GM18517 (cell line): ENCODE measurements around the gene TTC33.
A peak's percentile ranks its signal among the peaks of the same experiment; 100 is the strongest.

Experiments used
- ATAC-seq: cut with Tn5 transposase; IDR thresholded peaks from one replicate; pipeline ENCODE4 v1.9.1; 2021; ENCODE audit warnings: mild to moderate bottlenecking, moderate library complexity; ENCODE audit not compliant: unreplicated experiment

TTC33 gene

DNA sequence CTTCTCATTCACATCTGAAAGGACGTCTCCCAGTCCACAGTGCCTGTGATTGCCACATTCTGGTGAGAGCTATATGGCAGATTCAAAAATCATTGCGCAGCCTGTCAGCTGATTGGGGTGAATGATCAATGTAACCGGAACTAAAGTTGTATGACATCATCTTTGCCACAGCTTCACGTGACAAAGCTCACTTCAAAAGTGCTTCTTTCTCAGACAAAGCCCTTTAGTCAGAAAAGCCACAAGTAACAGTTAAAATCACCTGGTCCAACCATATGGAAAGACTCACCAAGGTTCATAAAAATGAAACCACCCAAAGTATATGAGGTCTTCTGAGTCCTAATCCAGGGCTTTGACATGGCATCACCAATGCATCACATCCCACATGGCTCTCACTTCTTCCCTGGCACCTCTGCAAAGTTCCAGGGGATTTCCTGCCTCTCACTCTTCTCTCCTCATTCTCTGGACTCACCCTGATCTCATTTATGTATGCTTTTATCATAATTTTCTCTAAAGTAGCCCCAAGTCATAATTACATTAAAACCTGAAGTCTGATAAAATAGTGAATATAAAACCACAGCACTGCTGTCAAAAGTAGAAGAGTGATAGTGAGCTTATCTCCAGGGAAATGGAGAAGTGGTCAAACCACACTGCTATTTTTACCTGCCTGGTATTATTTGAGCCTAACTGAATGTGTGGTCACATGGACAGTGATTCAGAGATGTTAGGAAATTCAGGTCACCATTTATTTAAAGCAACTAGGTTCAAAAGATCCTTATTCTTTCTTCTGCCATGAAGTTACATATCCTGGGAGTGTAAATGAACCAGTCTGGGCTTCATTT, 269.1 kb downstream of the TTC33 start:
- peak; percentile 51 for ATAC-seq

DNA sequence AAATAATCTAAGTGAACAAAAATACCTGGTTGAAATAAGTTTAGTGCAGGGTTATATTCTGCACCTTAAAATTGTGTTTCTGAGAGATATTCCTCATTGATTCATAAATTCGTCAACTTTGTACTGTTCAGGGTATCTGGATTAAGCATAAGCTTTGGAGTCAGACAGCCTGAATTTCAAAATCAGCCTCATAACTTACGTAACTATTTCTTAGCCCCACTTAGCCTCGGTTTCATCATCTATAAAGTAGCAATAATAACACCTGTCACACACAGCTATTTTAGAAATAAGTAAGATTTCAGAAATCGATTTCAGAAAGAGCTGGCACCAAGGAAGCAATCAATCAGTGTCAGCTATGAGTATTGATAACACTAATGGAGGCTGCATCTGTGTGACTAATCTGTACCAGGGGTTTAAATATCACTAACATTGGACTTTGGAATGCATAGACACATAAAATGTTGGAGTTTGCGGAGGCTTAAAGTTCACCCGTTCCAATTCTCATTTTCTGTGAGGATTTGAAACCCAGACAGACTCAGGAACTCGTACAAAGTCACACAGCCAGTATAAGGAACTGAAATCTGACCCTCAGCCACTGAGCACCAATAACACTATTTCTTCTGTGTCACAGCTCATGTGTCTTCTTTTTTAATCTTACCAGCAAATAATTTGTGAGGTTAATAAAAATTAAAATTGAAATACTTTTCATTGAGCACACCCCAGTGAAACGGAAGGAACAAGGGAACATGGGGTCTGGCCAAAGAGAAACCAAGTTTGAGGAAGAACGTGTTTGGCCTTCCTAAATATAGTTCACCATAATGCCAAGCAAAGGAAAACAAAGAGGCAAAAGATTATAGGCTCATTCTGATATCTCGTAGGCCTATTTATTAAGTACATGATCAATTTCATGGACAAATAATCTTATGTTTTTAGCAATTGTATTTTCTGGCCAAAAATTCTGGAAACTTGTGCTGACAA, 270.5 kb downstream of the TTC33 start:
- ATAC-seq, result peak; percentile 60

DNA sequence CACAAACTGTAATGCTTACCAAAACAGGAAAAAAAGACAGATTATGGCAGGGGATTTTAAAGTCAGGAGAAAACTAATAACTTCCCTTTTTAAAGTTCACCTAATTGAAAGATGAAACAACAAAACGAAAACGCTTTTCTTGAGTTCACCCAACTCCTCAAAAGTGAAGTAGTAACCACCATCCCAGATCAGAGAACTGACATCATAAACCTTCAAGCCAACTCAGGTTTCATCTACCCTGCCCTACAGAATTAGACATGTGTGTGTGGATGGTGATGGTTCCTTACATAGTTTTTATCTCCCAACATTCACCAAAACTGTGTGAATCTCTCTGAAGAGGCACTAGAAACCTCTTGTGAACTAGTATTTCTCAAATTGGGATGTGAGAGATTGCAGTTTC, 271.3 kb downstream of the TTC33 start:
- ATAC-seq, result peak; percentile 44

DNA sequence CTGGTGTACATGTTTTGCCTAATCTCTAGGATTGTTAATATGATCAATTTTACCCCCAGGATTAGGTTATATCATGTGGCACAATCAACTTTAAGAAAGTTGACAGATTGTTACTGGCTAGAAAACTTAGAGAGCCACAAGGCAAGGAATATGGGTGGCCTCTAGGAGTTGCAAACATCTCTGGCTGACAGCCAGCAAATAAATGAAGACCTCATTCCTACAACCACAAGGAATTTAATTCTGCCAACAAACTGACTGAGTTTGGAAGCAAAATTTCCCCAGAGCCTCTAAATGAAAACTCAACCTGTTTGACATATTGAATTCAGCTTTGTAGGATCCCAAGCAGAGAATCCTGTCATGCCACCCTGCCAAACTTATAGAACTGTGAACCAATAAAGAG, 272.4 kb downstream of the TTC33 start:
- ATAC-seq, result no peak

DNA sequence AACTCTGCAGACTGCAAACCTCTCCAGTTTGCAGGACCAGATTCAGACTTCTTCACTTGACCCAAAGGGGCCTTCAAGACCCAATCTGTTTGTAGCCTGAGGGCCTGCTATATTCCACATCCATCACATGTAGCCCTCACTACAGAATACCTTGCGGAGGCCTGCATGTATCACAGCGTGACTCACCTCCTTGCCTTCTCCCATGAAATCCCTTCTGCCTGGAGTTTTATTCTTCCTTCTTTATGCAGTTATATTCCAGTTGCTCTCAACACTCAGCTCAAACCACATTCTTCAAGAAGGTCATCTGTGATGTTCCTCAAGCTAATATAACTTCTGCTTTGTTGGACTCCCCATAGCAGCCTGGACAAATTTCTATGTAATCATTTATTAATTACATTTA, 274.5 kb downstream of the TTC33 start:
- ATAC-seq, result no peak

DNA sequence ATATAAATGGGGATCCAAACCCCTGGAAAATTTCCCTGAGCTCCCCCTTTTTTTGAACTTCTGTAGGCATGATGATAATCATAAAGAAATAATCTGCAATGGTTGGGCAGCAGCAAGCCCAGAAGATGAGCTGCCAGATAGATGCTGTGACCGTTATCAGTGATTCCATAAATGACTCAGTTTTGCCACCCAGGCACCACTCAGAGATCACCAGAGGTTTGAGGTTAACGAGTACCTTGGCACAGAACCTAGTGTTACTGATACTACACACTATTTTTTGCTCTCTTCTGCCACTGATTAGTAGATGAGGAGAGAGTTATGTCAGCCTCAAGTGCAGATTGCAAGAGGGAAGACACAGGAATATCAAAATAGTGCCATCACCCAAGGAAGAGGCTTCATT, 275.4 kb downstream of the TTC33 start:
- ATAC-seq, result peak; percentile 40

DNA sequence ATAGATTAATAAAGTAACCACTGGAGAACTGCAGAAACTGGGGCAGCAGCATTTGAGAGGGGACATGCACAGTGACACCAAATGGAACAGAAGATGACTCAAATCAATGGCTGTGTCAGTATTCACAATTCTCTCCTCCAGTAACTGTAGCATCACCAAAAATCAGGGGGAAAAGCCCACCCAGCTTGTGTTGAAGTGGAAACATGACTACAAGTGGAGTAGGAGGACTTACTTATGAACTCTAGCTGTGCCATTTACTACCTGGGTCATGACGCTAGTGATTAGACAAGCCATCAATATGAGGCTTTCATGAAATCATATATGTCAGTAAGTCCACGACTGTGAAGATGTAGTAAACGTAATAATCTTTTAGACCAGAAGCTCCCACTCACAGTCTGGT, 275.8 kb downstream of the TTC33 start:
- ATAC-seq, result no peak

DNA sequence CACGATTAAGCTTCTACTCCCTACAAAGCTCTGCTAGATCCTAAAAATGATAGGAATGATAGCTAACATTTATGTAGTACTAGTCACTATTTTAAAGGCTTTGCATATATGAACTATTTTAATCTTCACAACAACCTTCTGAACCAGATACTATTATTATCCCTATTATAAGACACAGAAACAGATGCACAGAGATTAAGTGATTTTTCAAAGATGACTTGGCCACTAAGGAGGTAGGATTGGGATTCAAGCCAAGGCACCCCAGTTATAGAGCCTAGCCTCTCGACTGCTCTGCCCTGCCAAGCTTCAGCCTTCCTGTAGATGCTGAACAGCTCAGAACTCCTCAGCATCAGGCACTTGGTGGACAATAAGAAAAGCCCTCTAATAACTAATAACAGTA, 277.0 kb downstream of the TTC33 start:
- ATAC-seq, result no peak

DNA sequence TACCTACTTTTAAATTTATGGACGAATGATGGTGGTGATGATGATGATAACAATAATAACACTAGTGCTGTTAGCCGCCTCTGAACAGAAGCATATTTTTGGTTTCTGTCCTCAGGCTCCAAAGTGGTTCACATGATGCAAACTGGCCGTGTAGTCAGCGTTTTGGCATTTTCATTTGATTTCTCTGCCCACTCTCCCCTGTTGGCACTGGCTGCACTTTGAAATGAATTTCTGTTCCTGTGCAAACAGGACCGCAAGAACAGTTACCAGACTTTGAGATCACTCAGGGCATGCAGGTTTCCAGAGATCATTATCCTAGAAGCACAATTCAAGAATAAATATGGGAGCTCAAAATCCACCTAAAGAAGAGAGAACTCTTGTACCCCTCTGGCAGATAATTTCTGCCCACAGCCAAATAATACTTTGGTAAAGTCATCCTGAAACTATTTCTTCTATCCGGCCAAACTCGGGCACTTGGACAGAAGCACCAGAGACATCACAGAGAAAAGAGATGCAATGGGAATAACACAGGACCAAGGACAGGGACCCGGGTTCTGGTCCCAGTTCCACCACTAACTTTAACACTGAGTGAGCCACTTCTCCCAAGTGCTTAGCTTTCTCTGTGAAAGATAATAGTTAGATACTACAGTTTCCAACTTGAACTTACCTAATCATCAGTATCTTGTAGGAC, 277.8 kb downstream of the TTC33 start:
- ATAC-seq, result no peak

DNA sequence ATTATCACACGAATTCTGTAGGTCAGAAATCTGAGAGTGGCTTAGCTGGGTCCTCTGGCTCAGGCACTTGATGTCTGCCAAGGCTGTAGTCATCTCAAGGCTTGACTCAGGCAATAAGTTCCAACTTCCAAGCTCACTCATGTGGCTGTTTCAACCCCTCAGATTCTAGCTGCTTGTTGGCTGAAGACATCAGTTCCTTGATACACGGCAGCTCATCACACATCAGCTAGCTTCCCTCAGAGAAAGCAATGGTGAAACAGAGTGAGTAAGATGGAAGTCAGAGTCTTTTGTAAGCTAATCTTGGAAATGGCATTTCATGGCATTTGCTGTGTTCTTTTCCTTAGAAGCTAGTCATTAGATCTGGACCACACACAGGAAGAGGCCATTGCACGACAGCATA, 280.2 kb downstream of the TTC33 start:
- ATAC-seq, result no peak

DNA sequence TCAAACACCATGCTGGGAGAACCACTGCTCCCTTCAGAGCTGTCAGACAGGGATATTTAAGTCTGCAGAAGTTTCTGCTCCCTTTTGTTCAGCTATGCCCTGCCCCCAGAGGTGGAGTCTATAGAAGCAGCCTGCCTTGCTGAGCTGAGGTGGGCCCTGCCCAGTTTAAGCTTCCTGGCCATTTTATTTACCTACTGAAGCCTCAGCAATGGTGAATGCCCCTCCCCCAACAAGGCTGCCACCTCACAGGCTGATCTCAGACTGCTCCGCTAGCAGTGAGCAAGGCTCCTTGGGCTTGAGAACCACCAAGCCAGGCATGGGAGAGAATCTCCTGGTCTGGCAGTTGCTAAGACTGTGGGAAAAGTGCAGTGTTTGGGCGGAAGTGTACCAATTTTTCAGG, 281.5 kb downstream of the TTC33 start:
- ATAC-seq, result no peak

DNA sequence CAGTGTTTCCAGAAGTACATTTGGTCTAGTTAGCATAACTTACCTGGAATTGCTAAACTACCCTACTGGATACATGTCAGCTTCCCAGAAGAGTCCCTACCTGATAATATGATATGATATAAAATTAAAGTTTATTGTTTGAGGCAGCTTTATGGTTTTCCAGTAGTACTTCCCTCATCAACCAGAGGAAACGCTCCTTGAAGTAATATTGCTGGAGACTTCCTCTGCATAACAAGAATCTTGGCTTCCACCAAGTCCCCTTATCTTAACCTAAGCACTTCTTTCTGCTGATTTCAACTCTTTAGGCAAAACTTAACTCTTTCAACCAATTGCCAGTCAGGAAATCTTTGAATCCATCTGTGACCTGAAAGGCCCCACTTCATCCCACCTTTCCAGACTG, 290.3 kb downstream of the TTC33 start:
- no peak for ATAC-seq

DNA sequence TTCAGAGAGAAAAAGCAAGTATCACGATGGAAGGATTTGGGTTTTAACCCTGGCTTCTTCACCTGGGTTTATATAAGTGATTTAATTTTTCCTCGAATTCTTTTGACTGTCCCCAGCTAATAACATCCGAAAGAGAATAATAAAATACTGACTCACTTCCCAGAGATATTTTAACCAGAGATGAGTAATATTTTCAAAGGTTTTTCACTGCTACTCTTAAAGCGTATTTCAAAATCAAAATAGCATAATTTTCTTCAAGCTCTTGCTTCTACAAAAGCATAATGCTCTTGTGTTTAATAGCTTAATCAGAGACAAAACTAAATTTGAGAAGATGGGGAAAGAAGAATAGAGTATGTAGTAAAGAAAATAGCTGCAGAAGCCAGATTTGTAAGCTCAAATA, 291.2 kb downstream of the TTC33 start:
- ATAC-seq, result no peak
